Measurements from ENCODE around the gene ETV2. TPM values are rescaled to one million over a fixed set of nuclear protein-coding genes. Genes with fewer than 3 reads are reported as not detected.
"Not testable (repeated sequence)": the region's sequence is repeated elsewhere in the genome, so short reads cannot be mapped to it uniquely, and the experiment has no call there.

ETV2 gene, protein sequence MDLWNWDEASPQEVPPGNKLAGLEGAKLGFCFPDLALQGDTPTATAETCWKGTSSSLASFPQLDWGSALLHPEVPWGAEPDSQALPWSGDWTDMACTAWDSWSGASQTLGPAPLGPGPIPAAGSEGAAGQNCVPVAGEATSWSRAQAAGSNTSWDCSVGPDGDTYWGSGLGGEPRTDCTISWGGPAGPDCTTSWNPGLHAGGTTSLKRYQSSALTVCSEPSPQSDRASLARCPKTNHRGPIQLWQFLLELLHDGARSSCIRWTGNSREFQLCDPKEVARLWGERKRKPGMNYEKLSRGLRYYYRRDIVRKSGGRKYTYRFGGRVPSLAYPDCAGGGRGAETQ
- total RNA-seq (2014; rRNA removed; shearing (Covaris generic)), result 0.12 and 1.4 TPM in 2 replicates

DNA sequence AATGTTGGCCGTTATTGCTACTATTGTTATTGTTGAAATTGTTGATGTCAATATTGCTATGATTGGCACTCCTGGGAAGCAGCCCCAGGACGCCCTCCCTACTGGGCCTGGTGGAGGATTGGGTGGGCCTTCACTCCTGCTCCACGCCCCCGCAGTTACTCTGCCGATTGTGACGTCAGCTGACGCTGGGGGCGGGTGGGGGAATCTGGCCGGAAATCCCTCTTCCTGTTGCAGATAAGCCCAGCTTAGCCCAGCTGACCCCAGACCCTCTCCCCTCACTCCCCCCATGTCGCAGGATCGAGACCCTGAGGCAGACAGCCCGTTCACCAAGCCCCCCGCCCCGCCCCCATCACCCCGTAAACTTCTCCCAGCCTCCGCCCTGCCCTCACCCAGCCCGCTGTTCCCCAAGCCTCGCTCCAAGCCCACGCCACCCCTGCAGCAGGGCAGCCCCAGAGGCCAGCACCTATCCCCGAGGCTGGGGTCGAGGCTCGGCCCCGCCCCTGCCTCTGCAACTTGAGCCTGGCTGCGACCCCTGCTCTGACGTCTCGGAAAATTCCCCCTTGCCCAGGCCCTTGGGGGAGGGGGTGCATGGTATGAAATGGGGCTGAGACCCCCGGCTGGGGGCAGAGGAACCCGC, at the start of gene ETV2:
TSS of gene ETV2 (plus strand) at position 231 of the 637 bp plus-strand sequence. CDS start 716 bp downstream, outside the sequence.
- no peak for DNase-seq (ENCODE audit: low spot score)

- DNase-seq (ENCODE audit: low spot score), result no peak
Measured at GRCh38 chr19:35592226-35592625, 49.3 kb upstream of the ETV2 start.

GRCh38 chr19:35595026-35595425, 46.5 kb upstream of the ETV2 start:
- DNase-seq (ENCODE audit: low spot score), result not testable (repeated sequence)

- no peak for DNase-seq (ENCODE audit: low spot score)
Measured at GRCh38 chr19:35595928-35596327, 45.6 kb upstream of the ETV2 start.

GRCh38 chr19:35596366-35596999, 45.1 kb upstream of the ETV2 start:
- DNase-seq (ENCODE audit: low spot score), result peak; percentile 53

DNA sequence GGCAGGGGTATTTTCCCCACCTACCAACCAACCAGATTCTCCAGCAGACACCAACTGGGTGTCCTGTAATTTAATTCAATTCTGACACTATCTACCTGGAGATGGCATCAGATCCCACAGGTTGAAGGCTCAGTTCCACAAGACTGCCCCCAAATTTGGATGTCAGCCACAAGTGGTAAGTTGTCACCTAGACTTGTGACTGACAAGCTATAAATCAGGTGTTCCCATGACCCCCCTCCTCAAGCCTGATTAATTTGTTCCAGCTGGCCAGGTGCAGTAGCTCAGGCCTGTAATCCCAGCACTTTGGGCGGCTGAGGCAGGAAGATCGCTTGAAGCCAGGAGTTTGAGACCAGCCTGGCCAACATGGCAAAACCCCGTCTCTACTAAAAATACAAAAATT, 39.6 kb upstream of the ETV2 start:
- no peak for DNase-seq (ENCODE audit: low spot score)

GRCh38 chr19:35604436-35604835, 37.1 kb upstream of the ETV2 start:
- not testable (repeated sequence) for DNase-seq (ENCODE audit: low spot score)

GRCh38 chr19:35607170-35607569, 34.4 kb upstream of the ETV2 start:
- DNase-seq (ENCODE audit: low spot score), result not testable (repeated sequence)

DNA sequence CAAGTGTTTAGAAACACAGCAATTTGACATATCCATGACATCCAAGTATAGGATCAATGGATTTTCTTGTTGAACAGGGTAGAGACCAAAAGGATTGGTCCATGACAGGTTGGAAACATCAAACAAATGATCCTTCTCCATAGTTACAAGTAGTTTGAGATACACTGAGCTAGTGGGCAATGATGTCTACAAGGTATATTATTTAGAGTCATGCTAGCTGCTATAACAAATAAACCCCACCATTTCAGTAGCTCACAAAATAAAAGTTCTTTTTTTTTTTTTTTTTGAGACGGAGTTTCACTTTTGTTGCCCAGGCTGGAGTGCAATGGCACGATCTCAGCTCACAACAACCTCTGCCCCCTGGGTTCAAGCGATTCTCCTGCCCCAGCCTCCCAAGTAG, 33.9 kb upstream of the ETV2 start:
- DNase-seq (ENCODE audit: low spot score), result no peak

GRCh38 chr19:35608251-35608650, 33.3 kb upstream of the ETV2 start:
- no peak for DNase-seq (ENCODE audit: low spot score)

DNA sequence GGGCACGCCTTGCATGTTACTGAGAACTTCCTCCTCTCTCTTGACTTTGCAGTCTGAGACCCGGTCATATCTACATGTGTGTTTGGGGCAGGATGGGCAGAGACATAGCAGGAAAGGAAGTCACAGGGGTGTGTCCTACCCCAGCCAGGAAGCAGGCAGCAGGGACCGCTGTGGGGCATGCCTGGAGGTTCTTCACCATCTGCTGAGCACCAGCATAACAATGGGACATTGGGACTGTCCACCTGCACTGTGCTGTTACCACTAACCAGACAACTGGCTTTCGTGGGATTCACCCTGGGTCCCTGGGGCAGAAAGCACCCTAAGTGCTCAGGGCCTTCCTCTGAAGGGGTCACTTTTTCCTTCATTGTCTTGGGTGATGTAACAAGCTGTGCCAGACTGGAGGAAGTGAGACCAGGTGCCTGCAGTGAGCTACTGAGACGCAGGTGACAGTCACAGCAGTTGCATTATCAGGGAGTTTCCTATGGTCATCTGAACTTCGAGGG, 31.6 kb upstream of the ETV2 start:
- no peak for DNase-seq (ENCODE audit: low spot score)

DNA sequence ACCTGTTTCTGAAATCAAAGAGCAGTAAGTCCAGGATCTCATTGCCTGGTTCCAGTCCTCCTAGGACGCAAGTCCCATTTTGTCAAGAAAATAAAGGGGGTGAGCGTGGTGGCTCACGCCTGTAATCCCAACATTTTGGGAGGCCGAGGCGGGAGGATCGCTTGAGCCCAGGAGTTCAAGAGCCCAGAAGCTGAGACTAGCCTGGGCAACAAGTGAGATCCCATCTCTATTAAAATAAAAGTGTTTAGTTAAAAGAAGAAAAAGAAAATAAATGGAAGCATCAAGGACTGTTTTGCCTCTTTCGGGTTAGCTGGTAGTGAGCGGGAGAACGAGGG, 29.4 kb upstream of the ETV2 start:
- DNase-seq (ENCODE audit: low spot score), result no peak

- DNase-seq (ENCODE audit: low spot score), result peak; percentile 86
Measured at GRCh38 chr19:35612559-35613321, 28.8 kb upstream of the ETV2 start, which contains the start of gene HAUS5. Gene HAUS5 (plus strand): TSS chr19:35612735. CDS start chr19:35612795, 60 bp downstream.

- DNase-seq (ENCODE audit: low spot score), result no peak
Measured at GRCh38 chr19:35613574-35613973, 28.0 kb upstream of the ETV2 start.

DNA sequence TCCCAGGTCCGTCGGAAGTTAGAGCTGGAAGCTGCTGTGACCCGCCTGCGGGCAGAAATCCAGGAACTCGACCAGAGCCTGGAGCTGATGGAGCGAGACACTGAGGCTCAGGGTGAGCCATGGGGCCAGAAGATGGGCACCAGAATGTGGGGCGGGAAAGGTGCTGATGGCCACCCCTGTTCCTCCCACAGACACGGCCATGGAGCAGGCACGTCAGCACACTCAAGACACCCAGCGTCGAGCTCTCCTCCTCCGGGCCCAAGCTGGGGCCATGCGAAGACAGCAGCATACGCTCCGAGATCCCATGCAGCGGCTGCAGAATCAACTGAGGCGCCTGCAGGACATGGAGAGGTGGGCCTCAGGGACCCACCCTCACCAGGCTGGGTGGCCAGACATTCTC, 26.5 kb upstream of the ETV2 start:
- DNase-seq (ENCODE audit: low spot score), result no peak

- DNase-seq (ENCODE audit: low spot score), result no peak
Measured at GRCh38 chr19:35618857-35619256, 22.7 kb upstream of the ETV2 start.

GRCh38 chr19:35619290-35619923, 22.1 kb upstream of the ETV2 start:
- DNase-seq (ENCODE audit: low spot score), result no peak

DNA sequence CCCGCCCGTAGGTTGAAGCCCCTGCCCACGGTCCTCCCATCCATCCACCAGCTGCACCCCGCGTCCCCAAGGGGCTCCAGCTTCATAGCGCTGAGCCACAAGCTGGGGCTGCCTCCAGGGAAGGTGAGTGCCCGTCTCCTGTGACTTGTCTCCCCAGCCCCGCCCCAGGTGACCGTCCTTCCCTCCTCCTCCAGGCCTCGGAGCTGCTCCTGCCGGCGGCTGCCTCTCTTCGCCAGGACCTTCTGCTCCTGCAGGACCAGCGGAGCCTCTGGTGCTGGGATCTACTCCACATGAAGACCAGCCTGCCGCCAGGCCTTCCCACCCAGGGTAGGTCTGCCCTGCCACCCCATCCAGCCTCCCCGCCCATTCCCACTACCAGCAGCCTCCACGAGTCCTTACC, 21.5 kb upstream of the ETV2 start:
- DNase-seq (ENCODE audit: low spot score), result no peak

- DNase-seq (ENCODE audit: low spot score), result no peak
Measured at GRCh38 chr19:35621708-35622107, 19.8 kb upstream of the ETV2 start.

DNA sequence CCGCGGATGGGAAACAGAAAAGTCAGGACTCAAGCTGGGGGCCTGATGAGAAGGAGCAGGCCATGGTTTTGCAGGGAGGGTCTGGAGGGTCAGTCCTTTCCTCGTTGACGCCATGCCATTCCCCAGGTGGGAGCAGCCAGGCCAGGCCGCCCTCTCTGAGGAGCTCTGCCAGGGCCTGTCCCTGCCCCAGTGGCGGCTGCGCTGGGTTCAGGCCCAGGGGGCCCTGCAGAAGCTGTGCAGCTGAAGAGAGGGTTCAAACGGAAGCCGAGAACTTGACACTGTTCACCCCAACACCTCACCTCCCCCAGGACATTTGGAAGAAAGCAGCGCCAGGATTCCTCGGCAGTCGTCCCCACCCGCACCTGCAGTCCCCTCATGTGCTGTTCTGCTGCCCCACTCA, 18.8 kb upstream of the ETV2 start:
- no peak for DNase-seq (ENCODE audit: low spot score)

GRCh38 chr19:35623327-35624010, 18.1 kb upstream of the ETV2 start:
- DNase-seq (ENCODE audit: low spot score), result no peak

Measured in A172 (cell line).